Effector memory CD4-positive, alpha-beta T cell (primary cell): ENCODE data around the gene THAP3.
"Not testable (repeated sequence)": the region's sequence is repeated elsewhere in the genome, so short reads cannot be mapped to it uniquely, and the experiment has no call there.

Experiments
- DNase-seq, 3 donors: peaks; one replicate each; pipeline ENCODE4 v3.0.0-alpha.2; 2020
- H3K27ac ChIP-seq: 2 replicates; pipeline ENCODE4 v1.7.0; 2013; ENCODE audit warnings: mild to moderate bottlenecking, low read length, moderate library complexity; ENCODE audit not compliant: insufficient read depth, poor library complexity, severe bottlenecking
- H3K27me3 ChIP-seq: replicated peaks from 2 replicates; pipeline ENCODE4 v1.7.0; 2013; ENCODE audit warnings: mild to moderate bottlenecking, low read length; ENCODE audit not compliant: insufficient read depth, control insufficient read depth, poor library complexity, severe bottlenecking
- H3K36me3 ChIP-seq: 2 replicates; pipeline ENCODE4 v1.7.0; 2013; ENCODE audit warnings: mild to moderate bottlenecking, low read length, moderate library complexity; ENCODE audit not compliant: control insufficient read depth, insufficient read depth
- H3K4me1 ChIP-seq: 2 replicates; pipeline ENCODE4 v1.7.0; 2013; ENCODE audit warnings: low read length, mild to moderate bottlenecking; ENCODE audit not compliant: control insufficient read depth, insufficient read depth, poor library complexity, severe bottlenecking
- H3K4me3 ChIP-seq: 2 replicates; pipeline ENCODE4 v1.7.0; 2013; ENCODE audit warnings: low read length, low read depth, mild to moderate bottlenecking; ENCODE audit not compliant: insufficient read depth, poor library complexity, severe bottlenecking
- H3K9me3 ChIP-seq: 2 replicates; pipeline ENCODE4 v1.7.0; 2013; ENCODE audit warnings: mild to moderate bottlenecking, low read length, moderate library complexity; ENCODE audit not compliant: control insufficient read depth

Gene THAP3

DNA sequence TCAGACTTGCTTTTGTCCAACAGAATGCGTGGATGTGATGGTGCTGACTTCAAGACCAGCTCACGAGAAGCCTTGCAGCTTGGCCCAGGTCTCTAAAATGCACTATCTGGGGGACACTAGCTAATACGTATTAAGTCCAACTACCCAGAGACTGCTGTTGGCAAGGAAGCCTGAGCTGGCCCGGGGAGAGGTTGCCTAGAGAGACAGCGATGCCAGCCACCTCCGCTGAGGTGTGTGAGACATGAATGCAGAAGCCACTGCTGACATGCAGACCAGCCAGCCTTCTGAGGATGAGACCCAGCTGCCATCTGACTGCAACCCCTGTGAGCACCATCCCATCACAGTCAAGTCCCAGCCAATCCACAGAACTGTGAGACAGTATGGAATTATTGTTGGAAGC lies 32.5 kb downstream of the THAP3 start:
- Histone ChIP-seq H3K27me3 (no peaks in the 10 kb centered on the region), H3K36me3 (peaks cover 16% of the 10 kb centered on the region), H3K9me3 (no peaks in the 10 kb centered on the region), H3K4me3 (no peak overlapping the region), H3K27ac (no peak overlapping the region), H3K4me1 (no peaks in the 10 kb centered on the region)
- no peak for DNase-seq

DNA sequence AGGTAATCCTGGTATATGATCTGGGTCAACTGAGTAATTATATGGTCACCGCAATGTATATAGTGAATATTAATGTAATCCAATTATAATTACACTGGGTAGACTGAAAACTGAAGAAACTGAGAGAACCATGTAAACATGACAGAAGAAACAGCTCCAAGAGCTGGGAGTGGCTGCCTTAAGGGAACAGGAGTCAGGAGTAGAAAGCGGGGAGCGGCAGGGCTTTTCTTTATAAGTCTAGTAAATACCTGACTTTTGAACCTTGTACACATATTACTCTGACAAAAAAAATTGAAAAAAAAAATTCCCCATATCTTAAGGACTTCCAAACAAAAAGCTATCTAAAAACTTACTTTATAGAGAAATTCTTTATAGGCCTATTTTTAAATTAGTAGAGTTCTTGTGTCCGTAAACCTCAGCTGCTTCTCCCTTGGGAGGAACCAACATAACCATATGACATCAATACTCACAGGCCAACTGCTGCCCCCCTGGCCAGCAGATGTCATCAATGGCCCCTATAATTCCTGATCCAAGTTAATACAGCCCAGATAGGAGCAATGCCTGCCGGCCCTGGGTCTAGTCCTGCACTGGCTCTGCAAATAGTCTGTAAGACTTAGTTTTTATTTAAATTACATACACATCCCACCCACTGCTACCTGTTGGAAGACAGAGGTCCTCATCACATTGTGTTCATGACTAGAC lies 33.8 kb downstream of the THAP3 start:
- no peak for DNase-seq
- Histone ChIP-seq H3K27ac (no peak overlapping the region), H3K9me3 (no peaks in the 10 kb centered on the region)

DNA sequence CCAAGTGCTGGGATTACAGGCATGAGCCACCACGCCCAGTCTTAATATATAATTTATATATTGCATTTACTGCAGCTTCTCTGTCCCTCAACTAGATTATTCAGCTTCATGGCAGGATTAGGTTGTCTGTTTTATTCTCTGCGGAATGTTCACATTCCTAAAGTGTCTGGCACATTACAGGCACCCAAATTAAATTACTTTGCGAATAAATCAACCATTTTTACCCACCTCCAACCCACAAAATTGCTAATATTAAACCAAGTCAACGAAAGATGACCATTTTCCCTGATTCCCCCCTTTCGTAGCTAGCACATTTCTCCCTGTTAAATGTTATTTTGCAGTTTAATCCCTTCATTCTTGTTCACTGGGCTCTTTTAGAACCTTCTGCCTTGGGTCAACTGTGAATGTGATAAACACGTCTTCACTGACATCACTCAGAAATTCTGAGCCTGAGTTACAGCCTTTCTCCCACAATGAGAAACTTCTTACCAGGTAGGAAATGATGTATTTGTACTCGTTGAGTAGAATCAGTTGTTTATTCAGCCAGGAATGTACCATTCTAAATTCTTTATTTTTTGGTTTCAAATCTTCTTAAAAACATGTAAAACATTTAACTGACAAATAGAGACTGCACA lies 35.9 kb downstream of the THAP3 start:
- Histone ChIP-seq H3K36me3 (no peaks in the 10 kb centered on the region), H3K4me1 (no peaks in the 10 kb centered on the region), H3K27me3 (no peaks in the 10 kb centered on the region), H3K4me3 (no peak overlapping the region), H3K9me3 (no peaks in the 10 kb centered on the region), H3K27ac (no peak overlapping the region)
- DNase-seq = no peak

More for the DNA sequence above, 33.8 kb downstream of the THAP3 start:
- Histone ChIP-seq H3K4me3 (no peak overlapping the region), H3K4me1 (no peaks in the 10 kb centered on the region), H3K36me3 (peaks cover 3% of the 10 kb centered on the region), H3K27me3 (no peaks in the 10 kb centered on the region)

DNA sequence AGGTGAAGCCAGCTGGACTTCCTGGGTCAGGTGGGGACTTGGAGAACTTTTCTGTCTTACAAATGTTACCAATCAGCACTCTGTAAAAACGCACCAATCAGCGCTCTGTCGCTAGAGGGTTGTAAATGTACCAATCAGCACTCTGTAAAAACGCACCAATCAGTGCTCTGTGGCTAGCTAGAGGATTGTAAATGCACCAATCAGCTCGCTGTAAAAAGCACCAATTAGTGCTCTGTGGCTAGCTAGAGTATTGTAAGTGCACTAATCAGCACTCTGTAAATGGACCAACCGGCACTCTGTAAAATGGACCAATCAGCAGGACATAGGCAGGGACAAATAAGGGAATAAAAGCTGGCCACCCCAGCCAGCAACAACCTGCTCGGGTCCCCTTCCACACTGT lies 37.8 kb downstream of the THAP3 start:
- H3K4me3 ChIP-seq, H3K36me3 ChIP-seq, H3K4me1 ChIP-seq, H3K27ac ChIP-seq, H3K27me3 ChIP-seq, DNase-seq, H3K9me3 ChIP-seq: not testable (repeated sequence)

DNA sequence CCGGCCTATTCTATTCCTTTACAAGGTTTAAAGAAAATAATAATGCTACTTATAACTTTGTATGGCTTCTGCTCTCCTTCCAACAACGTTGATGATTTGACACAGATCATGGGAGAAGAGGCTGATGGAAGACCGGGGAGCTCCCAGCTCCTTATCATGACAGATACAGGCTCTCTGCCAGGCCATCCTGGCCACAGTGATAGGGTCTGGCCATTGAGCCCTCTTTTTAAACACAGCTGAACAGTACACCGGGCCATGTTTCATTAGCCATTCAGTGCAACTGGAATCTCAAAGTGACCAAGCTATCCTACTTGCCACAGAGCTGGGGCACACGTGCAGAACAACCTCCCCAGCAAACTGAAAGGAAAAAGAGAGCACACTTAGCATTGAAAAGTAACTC lies 42.0 kb downstream of the THAP3 start:
- DNase-seq = no peak
- Histone ChIP-seq H3K27ac (no peak overlapping the region), H3K9me3 (no peaks in the 10 kb centered on the region), H3K36me3 (peaks cover 11% of the 10 kb centered on the region), H3K4me3 (no peak overlapping the region), H3K27me3 (no peaks in the 10 kb centered on the region), H3K4me1 (no peaks in the 10 kb centered on the region)

DNA sequence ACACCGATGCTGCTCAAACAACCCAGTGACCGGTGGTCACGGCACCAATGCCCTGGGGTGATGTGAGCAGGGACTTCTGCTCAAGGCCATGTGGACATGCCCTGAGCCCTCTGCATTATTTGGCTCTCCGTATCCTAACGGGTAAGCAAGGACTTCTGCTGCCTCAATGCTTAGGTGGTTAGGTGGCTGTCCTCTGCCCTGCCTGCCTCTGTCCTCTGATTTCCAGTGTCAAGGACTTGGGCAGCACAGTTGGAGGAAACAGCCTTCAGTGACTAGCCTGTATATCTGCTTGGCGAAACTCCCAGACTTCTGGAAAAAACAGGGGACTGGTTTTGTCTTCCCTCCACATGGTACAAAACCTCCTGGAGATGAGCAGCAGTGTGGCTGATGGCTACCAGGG lies 42.5 kb downstream of the THAP3 start:
- no peak overlapping the region for H3K4me3 ChIP-seq
- H3K4me1 ChIP-seq = no peaks in the 10 kb centered on the region
- peaks cover 11% of the 10 kb centered on the region for H3K36me3 ChIP-seq
- no peaks in the 10 kb centered on the region for H3K9me3 ChIP-seq
- no peak for DNase-seq
- no peak overlapping the region for H3K27ac ChIP-seq
- H3K27me3 ChIP-seq = no peaks in the 10 kb centered on the region

DNA sequence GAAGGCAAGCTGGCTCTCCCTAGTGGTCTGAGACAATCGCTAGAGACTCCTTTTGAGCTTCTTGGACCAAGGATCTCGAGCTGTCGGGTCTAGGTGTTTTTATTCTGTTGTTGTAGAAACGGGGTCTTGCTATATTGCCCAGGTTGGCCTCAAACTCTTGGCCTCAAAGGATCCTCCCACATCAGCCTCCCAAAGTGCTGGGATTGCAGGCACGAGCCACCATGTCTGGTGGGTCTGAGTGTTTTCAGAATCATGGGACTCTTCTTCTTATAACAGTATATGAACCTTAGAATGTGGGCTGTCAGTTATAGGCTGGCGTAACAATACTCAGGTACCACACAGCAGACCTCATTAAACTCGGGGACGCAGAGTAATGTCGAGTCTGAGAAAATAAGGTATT lies 43.8 kb downstream of the THAP3 start:
- DNase-seq = no peak
- Histone ChIP-seq H3K4me3 (no peak overlapping the region), H3K36me3 (peaks cover 11% of the 10 kb centered on the region), H3K9me3 (no peaks in the 10 kb centered on the region), H3K4me1 (no peaks in the 10 kb centered on the region), H3K27ac (no peak overlapping the region), H3K27me3 (no peaks in the 10 kb centered on the region)

DNA sequence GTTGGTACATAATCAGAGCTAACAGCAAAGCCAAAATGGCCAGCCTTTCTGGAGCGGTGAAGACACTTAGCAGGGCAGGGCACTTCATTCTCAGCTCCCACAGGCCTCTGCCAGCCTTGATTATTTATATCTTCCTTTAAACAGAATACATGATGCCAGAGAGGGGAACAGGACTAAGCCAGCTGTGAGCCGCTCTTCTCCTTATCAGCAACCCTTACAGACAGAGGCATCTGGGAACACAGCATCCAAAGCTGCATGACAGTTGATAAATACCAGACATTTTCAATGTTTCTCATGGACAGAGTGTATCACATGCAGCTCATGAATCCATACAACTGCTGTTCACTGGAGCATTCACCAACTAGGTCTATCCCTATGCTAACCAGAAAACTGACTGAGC lies 47.9 kb downstream of the THAP3 start:
- H3K9me3 ChIP-seq = no peaks in the 10 kb centered on the region
- H3K27me3 ChIP-seq = no peaks in the 10 kb centered on the region
- H3K27ac ChIP-seq = no peak overlapping the region
- no peaks in the 10 kb centered on the region for H3K4me1 ChIP-seq
- peaks cover 10% of the 10 kb centered on the region for H3K36me3 ChIP-seq
- DNase-seq = no peak
- no peak overlapping the region for H3K4me3 ChIP-seq

DNA sequence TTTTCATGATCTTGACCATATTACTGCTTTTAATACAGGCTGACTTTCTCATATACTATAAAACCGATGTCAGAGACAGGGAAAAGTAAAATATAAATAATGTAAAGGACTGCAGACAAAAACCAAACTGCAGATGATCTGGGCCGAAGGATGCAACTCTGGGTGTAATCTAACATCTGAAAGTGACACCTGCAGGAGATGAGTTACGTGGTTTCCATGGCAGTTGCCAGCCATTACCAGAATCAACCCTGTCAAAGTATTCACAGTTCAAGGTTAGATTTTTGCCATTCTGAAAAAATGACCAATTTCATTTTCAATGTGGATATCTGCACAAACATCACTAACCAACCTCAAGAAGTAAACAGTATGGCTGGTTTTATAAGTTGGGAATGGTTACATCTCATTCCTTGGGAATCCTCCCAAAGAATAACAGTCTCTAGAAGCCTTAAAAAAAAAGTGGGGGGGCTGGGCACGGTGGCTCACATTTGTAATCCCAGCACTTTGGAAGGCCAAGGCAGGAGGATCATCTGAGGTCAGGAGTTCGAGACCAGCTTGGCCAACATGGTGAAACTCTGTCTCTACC lies 49.2 kb downstream of the THAP3 start:
- DNase-seq = no peak
- Histone ChIP-seq H3K9me3 (no peaks in the 10 kb centered on the region), H3K27ac (no peak overlapping the region), H3K36me3 (peaks cover 21% of the 10 kb centered on the region), H3K4me3 (no peak overlapping the region), H3K4me1 (no peaks in the 10 kb centered on the region), H3K27me3 (no peaks in the 10 kb centered on the region)

DNA sequence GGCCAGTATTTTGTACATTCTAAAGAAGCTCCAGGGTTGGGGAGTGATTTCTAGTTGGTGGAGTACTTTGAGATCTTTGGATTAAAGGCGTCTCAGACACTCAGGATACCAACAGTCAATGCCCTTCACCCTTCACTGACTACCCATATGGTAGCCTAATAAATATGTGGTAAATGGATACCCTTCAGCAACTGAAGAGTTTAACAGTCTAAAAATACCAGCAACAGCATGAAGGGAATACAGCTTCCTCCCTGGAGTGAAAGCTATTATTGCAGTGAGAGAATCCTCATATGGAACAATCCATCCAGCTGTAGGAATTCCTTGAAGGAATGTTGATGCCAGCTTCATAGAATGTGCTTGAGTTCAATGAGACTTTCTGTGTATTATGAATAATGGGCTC lies 50.1 kb downstream of the THAP3 start:
- Histone ChIP-seq H3K4me3 (no peak overlapping the region), H3K36me3 (peaks cover 26% of the 10 kb centered on the region), H3K9me3 (no peaks in the 10 kb centered on the region), H3K27ac (no peak overlapping the region), H3K27me3 (no peaks in the 10 kb centered on the region), H3K4me1 (no peaks in the 10 kb centered on the region)
- DNase-seq = no peak
